GM10266 (cell line): Measurements from ENCODE around the gene FBLN7.

Source experiments
- DNase-seq: peaks from one replicate; pipeline ENCODE4 v3.0.0; 2012; ENCODE audit errors: extremely low spot score
- TF ChIP-seq, protein P1 (sequence below): IDR thresholded peaks from 2 replicates; pipeline ENCODE4 v1.5.1; 2012; ENCODE audit warnings: mild to moderate bottlenecking, low read depth; ENCODE audit not compliant: control insufficient read depth, insufficient read depth; ENCODE audit errors: missing control alignments

FBLN7 gene

DNA sequence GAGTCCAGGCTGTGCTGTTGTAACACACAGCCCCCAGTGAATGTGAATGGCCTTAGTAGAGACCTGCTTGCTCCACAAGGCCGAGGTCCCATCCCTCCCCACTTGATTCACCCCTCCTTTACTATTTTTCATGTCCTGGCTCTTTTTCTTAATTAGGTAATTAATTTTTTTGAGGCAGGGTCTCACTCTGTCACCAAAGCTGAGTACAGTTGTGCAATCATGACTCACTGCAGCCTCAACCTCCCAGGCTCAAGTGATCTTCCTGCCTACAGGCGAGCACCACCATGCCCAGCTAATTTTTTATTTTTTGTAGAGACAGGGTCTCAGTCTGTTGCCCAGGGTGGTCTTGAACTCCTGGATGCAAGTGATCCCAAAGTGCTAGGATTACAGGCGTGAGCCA is 19.3 kb downstream of the FBLN7 start:
- TF ChIP-seq, protein P1, sequence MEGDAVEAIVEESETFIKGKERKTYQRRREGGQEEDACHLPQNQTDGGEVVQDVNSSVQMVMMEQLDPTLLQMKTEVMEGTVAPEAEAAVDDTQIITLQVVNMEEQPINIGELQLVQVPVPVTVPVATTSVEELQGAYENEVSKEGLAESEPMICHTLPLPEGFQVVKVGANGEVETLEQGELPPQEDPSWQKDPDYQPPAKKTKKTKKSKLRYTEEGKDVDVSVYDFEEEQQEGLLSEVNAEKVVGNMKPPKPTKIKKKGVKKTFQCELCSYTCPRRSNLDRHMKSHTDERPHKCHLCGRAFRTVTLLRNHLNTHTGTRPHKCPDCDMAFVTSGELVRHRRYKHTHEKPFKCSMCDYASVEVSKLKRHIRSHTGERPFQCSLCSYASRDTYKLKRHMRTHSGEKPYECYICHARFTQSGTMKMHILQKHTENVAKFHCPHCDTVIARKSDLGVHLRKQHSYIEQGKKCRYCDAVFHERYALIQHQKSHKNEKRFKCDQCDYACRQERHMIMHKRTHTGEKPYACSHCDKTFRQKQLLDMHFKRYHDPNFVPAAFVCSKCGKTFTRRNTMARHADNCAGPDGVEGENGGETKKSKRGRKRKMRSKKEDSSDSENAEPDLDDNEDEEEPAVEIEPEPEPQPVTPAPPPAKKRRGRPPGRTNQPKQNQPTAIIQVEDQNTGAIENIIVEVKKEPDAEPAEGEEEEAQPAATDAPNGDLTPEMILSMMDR = no peak
- DNase-seq = no peak

DNA sequence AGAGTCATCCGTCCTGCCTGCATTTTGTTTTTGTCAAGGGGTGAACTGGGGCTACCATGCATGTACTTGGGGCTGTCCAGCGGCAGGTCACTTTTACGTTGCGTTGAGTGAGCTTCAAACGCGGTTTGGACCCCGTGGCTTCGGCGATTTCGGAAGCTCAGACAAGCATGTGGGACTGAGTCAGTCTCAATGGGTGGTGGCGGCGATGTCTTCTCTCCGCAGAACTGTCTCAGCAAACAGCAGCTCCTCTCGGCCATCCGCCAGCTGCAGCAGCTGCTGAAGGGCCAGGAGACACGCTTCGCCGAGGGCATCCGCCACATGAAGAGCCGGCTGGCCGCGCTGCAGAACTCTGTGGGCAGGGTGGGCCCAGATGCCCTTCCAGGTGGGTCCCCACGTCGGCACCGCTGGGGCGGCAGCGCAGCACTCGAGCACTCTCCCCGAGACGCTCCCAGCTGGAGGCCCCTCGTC is 21.3 kb downstream of the FBLN7 start:
- TF ChIP-seq, protein P1 = no peak
- DNase-seq = peak; percentile 76

DNA sequence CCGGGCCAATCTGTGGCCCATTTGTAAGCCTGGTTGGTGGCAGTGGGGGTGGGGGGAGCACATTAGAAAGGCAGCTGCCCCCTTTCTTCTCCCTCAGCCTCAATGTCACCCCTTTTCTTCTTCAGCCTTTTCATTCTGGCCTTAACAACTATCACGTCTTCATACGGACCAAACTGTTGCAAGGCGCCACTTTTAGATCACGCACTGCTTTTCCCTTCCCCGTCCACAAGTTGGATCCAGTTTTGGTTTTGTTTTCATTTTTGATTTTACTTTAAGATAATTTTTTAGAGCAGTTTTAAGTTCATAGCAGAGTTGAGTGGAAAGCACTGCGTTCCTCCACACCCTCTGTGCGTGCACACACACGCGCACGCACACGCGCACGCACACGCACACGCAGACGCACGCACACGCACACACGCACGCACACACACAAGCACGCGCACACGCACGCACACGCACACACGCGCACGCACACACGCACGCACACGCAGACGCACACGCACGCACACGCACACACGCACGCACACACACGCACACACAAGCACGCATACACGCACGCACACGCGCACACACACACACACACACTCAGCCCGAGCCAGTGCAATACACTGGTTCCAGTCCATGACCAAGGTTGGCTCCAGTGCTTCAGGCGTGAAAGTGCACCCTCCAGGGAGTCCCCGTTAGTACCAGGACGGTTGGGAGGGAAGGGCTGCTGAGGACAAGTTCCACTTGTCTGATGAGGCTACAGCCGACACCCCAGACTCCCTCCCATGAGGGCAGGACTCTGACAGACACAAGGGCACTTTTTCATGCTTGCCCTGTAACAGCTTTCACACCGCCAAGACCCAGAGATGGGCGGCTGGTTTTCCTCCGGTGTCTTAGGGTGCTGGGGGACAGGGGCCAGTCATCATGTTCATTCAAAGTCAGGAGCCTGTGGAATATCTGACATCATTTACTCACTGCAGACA is 22.4 kb downstream of the FBLN7 start:
- TF ChIP-seq, protein P1 = no peak
- no peak for DNase-seq

DNA sequence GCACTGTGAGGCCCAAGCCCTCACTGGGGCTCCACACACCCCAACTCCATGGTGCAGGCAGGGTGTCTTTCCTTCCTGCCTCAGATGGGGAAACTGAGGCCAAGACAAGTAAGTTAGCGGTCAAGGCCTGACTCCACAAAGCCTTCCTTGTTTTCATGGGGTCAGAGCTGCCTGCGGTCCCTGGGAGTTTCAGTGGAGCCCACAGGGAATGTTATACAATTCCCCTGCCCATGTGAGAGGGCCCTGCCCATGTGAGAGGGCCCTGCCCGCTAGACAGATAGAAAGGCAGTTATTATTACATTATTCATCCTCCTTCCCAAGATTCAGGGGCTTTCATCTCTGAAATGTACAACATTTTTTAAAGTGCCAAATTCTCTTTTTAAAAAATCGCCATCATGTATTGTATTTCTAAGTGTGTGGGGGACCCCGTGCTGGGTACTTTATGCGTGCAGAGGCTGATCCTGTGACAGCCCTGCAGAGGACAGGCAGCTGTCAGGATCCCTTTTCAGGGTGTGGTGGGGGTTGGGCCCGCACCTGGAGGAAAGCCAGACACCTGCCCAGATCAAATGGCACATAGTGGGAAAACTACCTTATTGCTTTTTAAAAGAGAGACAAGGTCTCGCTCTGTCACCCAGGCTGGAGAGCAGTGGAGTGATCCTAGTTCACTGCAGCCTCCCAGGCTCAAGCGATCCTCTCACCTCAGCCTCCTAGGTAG is 23.4 kb downstream of the FBLN7 start:
- TF ChIP-seq, protein P1 = no peak

DNA sequence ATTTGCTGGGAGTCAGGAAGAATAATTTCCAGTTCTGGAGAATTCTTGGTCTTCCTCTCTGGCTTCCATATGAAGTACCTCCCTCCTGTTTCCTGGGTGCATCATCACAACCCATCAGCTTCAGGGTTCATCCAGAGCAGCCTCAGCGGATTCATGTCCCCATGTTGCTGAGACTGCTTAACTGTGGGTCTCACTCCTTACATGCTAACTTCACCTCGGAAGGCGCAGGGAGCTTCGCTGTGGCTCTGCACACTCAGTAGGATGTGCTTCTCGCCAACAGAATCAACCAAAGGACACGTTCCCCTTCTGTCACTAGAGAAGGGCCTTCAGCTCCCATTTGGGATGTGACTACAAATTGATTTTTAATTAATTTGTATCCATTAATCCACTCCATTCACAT is 24.2 kb downstream of the FBLN7 start:
- DNase-seq = no peak
- TF ChIP-seq, protein P1 = no peak

More for the DNA sequence above, 23.4 kb downstream of the FBLN7 start:
- no peak for DNase-seq

DNA sequence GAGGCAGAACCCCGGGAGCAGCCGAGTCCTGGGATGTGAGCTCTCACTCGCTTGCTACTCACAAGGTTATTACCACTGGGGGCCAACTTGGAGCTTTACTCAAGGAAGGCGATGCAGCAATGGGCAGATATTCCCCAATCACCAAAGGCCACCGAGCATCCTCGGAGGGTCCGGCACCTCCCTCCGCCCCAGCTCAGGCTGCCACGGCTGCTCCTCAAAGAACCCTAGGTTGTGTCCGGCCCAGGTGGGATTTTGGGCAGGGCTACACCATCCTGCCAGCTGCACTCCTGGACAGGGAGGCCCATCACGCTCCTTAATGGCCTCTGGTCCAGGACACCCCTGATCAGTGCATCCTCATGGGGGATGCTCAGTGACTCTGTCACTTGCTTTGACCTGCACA is 24.8 kb downstream of the FBLN7 start:
- TF ChIP-seq, protein P1 = no peak
- DNase-seq = no peak
